Calu3 (cell line): ENCODE results near the gene CLNK. TPM values are rescaled to one million over a fixed set of nuclear protein-coding genes. Genes with fewer than 3 reads are reported as not detected.

Source experiments
- BruUV-seq: library from RNA; stranded (reverse); fragments of 400-500 nt; replicated peaks from 2 replicates; lab custom pipeline; 2021; lab: Mats Ljungman, UMichigan
- CTCF ChIA-PET: fragments of 300-600 bp; sonication (Branson Sonifier 250); formaldehyde crosslinking; loops from one replicate; lab custom pipeline; 2022; ENCODE audit warnings: antibody characterized with exemption; lab: Charles Lee
- DNase-seq: peaks from one replicate; pipeline ENCODE4 v3.0.0; 2022
- H3K27ac Mint-ChIP-seq: one replicate; pipeline ENCODE4 v1.8.0; 2022; ENCODE audit warnings: mixed read lengths; ENCODE audit not compliant: unreplicated experiment
- H3K27me3 Mint-ChIP-seq: one replicate; pipeline ENCODE4 v1.8.0; 2022; ENCODE audit warnings: mixed read lengths; ENCODE audit not compliant: unreplicated experiment
- H3K36me3 Mint-ChIP-seq: one replicate; pipeline ENCODE4 v1.8.0; 2022; ENCODE audit warnings: mild to moderate bottlenecking, moderate library complexity, mixed read lengths; ENCODE audit not compliant: insufficient read depth, unreplicated experiment
- H3K4me1 Mint-ChIP-seq: one replicate; pipeline ENCODE4 v1.8.0; 2022; ENCODE audit warnings: mild to moderate bottlenecking, low read depth, mixed read lengths; ENCODE audit not compliant: unreplicated experiment
- H3K4me3 Mint-ChIP-seq: one replicate; pipeline ENCODE4 v1.8.0; 2022; ENCODE audit warnings: mild to moderate bottlenecking, low read depth, moderate library complexity, mixed read lengths; ENCODE audit not compliant: unreplicated experiment
- H3K9me3 Mint-ChIP-seq: one replicate; pipeline ENCODE4 v1.8.0; 2022; ENCODE audit warnings: low read depth, mixed read lengths; ENCODE audit not compliant: unreplicated experiment
- CTCF ChIP-seq: fragments of 200-600 bp; IDR thresholded peaks from one replicate; pipeline ENCODE4 v1.8.0; 2022; ENCODE audit warnings: antibody characterized with exemption; ENCODE audit not compliant: unreplicated experiment
- intact Hi-C: fragments of 100-400 bp; cut with micrococcal nuclease; formaldehyde crosslinking; loops from one replicate; pipeline ENCODE4 v1.10.0; 2022; ENCODE audit not compliant: unreplicated experiment
- total RNA-seq: library from RNA; stranded (reverse); gene quantifications from 2 replicates; pipeline ENCODE4 v1.2.3, GENCODE V29; 2022

The CLNK gene
- total RNA-seq, 1 experiment from 2014 or later: not detected

- H3K4me3 Mint-ChIP-seq: no peak overlapping the region
- TF ChIP-seq CTCF: no peak
- H3K9me3 Mint-ChIP-seq: peaks cover 3% of the 10 kb centered on the region
- CTCF ChIA-PET: no interaction called here
- intact Hi-C loops: no loop called here
- no peak for DNase-seq
- no peaks in the 10 kb centered on the region for H3K27me3 Mint-ChIP-seq
- H3K36me3 Mint-ChIP-seq: no peaks in the 10 kb centered on the region
- H3K4me1 Mint-ChIP-seq: peaks cover 10% of the 10 kb centered on the region
- no peak overlapping the region for H3K27ac Mint-ChIP-seq
- BruUV-seq: no TSS peak
Observed at GRCh38 chr4:10607206-10607605, 77.4 kb downstream of the CLNK start.

GRCh38 chr4:10606483-10607155 is 77.9 kb downstream of the CLNK start:
- H3K36me3 Mint-ChIP-seq: no peaks in the 10 kb centered on the region
- CTCF ChIA-PET: interaction anchor here (0.5 kb wide), 1 partner anchor 12 kb away, joined by 3 read pairs; no protein-coding TSS in a partner anchor
- peaks cover 4% of the 10 kb centered on the region for H3K4me1 Mint-ChIP-seq
- BruUV-seq: no TSS peak
- no peak for TF ChIP-seq CTCF
- intact Hi-C loops: no loop called here
- H3K27me3 Mint-ChIP-seq: no peaks in the 10 kb centered on the region
- DNase-seq: no peak
- H3K4me3 Mint-ChIP-seq: no peak overlapping the region
- H3K27ac Mint-ChIP-seq: no peak overlapping the region
- H3K9me3 Mint-ChIP-seq: peaks cover 5% of the 10 kb centered on the region

- peak; percentile 16 for DNase-seq
- CTCF ChIA-PET: interaction anchor here (0.7 kb wide), 2 partner anchors 12 to 37 kb away, joined by 4 read pairs; no protein-coding TSS in a partner anchor
- Mint-ChIP-seq H3K36me3 (no peaks in the 10 kb centered on the region), H3K4me1 (no peaks in the 10 kb centered on the region), H3K27me3 (no peaks in the 10 kb centered on the region), H3K4me3 (no peak overlapping the region), H3K27ac (no peak overlapping the region), H3K9me3 (peaks cover 5% of the 10 kb centered on the region)
- no TSS peak for BruUV-seq
- intact Hi-C loops: no loop called here
- TF ChIP-seq CTCF: no peak
Observed at GRCh38 chr4:10605746-10606482, 78.7 kb downstream of the CLNK start.

GRCh38 chr4:10605031-10605430 is 79.5 kb downstream of the CLNK start:
- H3K27ac Mint-ChIP-seq: no peak overlapping the region
- no peak for TF ChIP-seq CTCF
- DNase-seq: no peak
- no peaks in the 10 kb centered on the region for H3K4me1 Mint-ChIP-seq
- H3K9me3 Mint-ChIP-seq: peaks cover 5% of the 10 kb centered on the region
- no peak overlapping the region for H3K4me3 Mint-ChIP-seq
- intact Hi-C loops: no loop called here
- H3K36me3 Mint-ChIP-seq: no peaks in the 10 kb centered on the region
- H3K27me3 Mint-ChIP-seq: no peaks in the 10 kb centered on the region
- CTCF ChIA-PET: interaction anchor here (0.7 kb wide), 1 partner anchor 38 kb away, joined by 4 read pairs; no protein-coding TSS in a partner anchor
- no TSS peak for BruUV-seq
